HL-60 (cell line): Measurements from ENCODE around the gene DSCAML1.

ENCODE experiments used
- POLR2AphosphoS5 ChIP-seq: IDR thresholded peaks from 2 replicates; pipeline ENCODE4 v1.6.1; 2012; ENCODE audit warnings: low read depth
- TF ChIP-seq, protein P1 (sequence below): IDR thresholded peaks from one replicate; pipeline ENCODE4 v1.5.1; 2011; ENCODE audit warnings: low read length, control low read depth, inconsistent platforms; ENCODE audit not compliant: insufficient read depth

DNA sequence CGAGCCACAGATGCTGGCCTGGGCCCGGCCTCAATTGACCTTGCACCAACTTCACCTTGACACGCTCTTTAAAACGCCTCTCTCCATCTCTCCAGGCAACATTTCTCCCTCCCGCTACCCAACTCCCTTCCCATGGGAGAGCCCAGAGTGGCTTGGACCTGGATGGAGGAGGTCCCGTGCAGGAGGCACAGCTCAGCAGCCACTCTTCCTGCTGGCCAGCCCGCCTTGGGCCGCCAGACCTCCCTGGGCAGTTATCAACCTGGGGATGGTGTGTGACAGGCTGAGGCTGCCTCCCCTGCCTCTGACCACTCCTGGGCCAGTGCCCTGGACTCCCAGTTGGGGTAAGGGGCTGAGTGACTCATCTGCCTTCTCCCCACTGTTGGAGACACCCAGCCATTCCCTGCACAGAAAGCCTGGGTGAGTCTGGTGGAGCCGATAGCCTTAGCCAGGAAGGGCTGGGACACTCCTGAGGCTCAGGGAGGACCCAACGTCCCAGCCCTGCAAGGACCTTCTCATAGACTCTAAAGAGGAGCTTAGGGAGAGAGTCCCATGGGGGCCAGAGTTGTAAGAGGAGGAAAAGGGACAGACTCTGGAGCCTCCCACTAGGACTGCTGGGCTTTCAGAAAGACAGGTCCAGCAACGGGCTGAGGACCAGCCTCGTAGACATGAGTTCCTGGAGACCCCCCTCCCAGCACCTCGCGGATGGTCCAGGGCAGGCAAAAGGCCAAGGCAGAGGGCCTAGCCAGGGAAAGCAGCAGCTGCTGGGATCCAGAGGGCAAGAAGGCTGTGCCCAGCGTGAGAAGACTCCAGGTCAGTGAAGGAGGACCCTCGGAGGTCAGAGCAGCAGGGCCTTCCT, 337.7 kb downstream of the DSCAML1 start:
- TF ChIP-seq POLR2AphosphoS5: no peak
- TF ChIP-seq, protein P1, sequence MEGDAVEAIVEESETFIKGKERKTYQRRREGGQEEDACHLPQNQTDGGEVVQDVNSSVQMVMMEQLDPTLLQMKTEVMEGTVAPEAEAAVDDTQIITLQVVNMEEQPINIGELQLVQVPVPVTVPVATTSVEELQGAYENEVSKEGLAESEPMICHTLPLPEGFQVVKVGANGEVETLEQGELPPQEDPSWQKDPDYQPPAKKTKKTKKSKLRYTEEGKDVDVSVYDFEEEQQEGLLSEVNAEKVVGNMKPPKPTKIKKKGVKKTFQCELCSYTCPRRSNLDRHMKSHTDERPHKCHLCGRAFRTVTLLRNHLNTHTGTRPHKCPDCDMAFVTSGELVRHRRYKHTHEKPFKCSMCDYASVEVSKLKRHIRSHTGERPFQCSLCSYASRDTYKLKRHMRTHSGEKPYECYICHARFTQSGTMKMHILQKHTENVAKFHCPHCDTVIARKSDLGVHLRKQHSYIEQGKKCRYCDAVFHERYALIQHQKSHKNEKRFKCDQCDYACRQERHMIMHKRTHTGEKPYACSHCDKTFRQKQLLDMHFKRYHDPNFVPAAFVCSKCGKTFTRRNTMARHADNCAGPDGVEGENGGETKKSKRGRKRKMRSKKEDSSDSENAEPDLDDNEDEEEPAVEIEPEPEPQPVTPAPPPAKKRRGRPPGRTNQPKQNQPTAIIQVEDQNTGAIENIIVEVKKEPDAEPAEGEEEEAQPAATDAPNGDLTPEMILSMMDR: no peak
